ENCODE results near the gene RADIL. TPM values are rescaled to one million over a fixed set of nuclear protein-coding genes. Genes with fewer than 3 reads are reported as not detected.

The RADIL gene
- total RNA-seq, 4 donors from 2014 or later, result 1.5 to 2.6 (median 2.1) TPM

GRCh38 chr7:4770886-4771285 is 112.6 kb downstream of the RADIL start:
- H3K4me3 ChIP-seq (ENCODE audit: low read depth, poor library complexity, severe bottlenecking), result no peak overlapping the region
- TF ChIP-seq POLR2A (IDR thresholded peaks at IDR 0.05) (no peak), CTCF (IDR thresholded peaks at IDR 0.05) (no peak)
- no peak for DNase-seq (ENCODE audit: low spot score in 2 of 2)
- WGBS, 2 donors, result 69 to 72% methylated on average over 9 of the region's 9 CpGs
- intact Hi-C loops (cut with DNase I; ENCODE audit: low total_unique reads), result no loop called here

- intact Hi-C loops (cut with DNase I; ENCODE audit: low total_unique reads), result no loop called here
- TF ChIP-seq POLR2A (IDR thresholded peaks at IDR 0.05) (no peak), CTCF (IDR thresholded peaks at IDR 0.05) (no peak)
- DNase-seq (ENCODE audit: low spot score in 2 of 2), result no peak
- WGBS, 2 donors, result 41 to 57% methylated on average over 7 of the region's 7 CpGs
- no peak overlapping the region for H3K4me3 ChIP-seq (ENCODE audit: low read depth, poor library complexity, severe bottlenecking)
These were observed 113.8 kb downstream of the RADIL start for GRCh38 chr7:4769761-4770160.

- no peak overlapping the region for H3K4me3 ChIP-seq (ENCODE audit: low read depth, poor library complexity, severe bottlenecking)
- no peak for DNase-seq (ENCODE audit: low spot score in 2 of 2)
- WGBS, 2 donors, result 87 to 88% methylated on average over 27 of the region's 27 CpGs
- TF ChIP-seq CTCF (IDR thresholded peaks at IDR 0.05) (no peak), POLR2A (IDR thresholded peaks at IDR 0.05) (no peak)
- intact Hi-C loops (cut with DNase I; ENCODE audit: low total_unique reads), result no loop called here
These were observed 114.6 kb downstream of the RADIL start for GRCh38 chr7:4768597-4769569.

GRCh38 chr7:4766666-4767519 is 116.6 kb downstream of the RADIL start:
- intact Hi-C loops (cut with DNase I; ENCODE audit: low total_unique reads), result no loop called here
- no peak overlapping the region for H3K4me3 ChIP-seq (ENCODE audit: low read depth, poor library complexity, severe bottlenecking)
- 88 to 89% methylated on average over 37 of the region's 37 CpGs for WGBS, 2 donors
- TF ChIP-seq CTCF (IDR thresholded peaks at IDR 0.05) (no peak), POLR2A (IDR thresholded peaks at IDR 0.05) (no peak)
- DNase-seq (ENCODE audit: low spot score in 2 of 2), result no peak

- H3K4me3 ChIP-seq (ENCODE audit: low read depth, poor library complexity, severe bottlenecking), result no peak overlapping the region
- 85 to 89% methylated on average over 23 of the region's 23 CpGs for WGBS, 2 donors
- intact Hi-C loops (cut with DNase I; ENCODE audit: low total_unique reads), result no loop called here
- DNase-seq (ENCODE audit: low spot score in 2 of 2), result no peak
- TF ChIP-seq CTCF (IDR thresholded peaks at IDR 0.05), result no peak
- no peak for TF ChIP-seq POLR2A (IDR thresholded peaks at IDR 0.05)
These were observed 117.6 kb downstream of the RADIL start for GRCh38 chr7:4765776-4766490.

Data from lower leg skin (tissue), 4 donors.